PC-9 (cell line): ENCODE measurements around the gene CTIF.

Experiments used
- CTCF ChIP-seq: fragments of 200-600 bp; sonication (generic); conservative IDR thresholded peaks from 2 replicates; pipeline ENCODE4 v1.6.1; 2017; ENCODE audit warnings: mixed run types, antibody characterized with exemption, mild to moderate bottlenecking, moderate library complexity
- EZH2 ChIP-seq: fragments of 200-600 bp; sonication (generic); IDR thresholded peaks from 2 replicates; pipeline ENCODE4 v1.8.0; 2017; ENCODE audit warnings: antibody characterized with exemption, low read depth

- TF ChIP-seq CTCF (no peak), EZH2 (no peak)
Observed at GRCh38 chr18:48621815-48622555, 83.2 kb downstream of the CTIF start.
